Measurements from ENCODE around the gene UBE2E3.

DNA sequence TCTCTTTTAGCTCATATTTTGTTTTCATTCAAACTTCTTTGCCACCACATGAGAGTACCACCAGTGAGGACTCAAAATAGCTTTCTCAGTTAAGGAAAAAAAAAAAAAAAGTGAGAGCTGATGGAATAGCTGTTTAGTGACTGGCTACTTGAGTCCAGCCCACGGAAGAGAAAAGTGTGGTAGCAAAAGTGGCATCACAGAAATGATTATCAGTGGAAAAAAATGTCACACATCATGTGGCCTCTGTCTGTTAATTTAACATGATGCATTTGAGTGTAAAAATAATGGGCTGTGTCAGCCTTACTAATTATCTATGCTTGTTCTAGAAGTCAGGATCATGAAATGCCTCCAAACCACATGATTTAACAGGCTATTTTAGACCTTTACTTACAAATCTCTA is 132.5 kb downstream of the UBE2E3 start:
- TF ChIP-seq, protein P1, sequence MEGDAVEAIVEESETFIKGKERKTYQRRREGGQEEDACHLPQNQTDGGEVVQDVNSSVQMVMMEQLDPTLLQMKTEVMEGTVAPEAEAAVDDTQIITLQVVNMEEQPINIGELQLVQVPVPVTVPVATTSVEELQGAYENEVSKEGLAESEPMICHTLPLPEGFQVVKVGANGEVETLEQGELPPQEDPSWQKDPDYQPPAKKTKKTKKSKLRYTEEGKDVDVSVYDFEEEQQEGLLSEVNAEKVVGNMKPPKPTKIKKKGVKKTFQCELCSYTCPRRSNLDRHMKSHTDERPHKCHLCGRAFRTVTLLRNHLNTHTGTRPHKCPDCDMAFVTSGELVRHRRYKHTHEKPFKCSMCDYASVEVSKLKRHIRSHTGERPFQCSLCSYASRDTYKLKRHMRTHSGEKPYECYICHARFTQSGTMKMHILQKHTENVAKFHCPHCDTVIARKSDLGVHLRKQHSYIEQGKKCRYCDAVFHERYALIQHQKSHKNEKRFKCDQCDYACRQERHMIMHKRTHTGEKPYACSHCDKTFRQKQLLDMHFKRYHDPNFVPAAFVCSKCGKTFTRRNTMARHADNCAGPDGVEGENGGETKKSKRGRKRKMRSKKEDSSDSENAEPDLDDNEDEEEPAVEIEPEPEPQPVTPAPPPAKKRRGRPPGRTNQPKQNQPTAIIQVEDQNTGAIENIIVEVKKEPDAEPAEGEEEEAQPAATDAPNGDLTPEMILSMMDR (IDR thresholded peaks at IDR 0.05), result no peak
- TF ChIP-seq NFE2L1 (CRISPR knock-in tag; IDR thresholded peaks at IDR 0.05) (no peak), GRHL2 (CRISPR knock-in tag; IDR thresholded peaks at IDR 0.05; ENCODE audit: insufficient replicate concordance, severe bottlenecking) (no peak), USF2 (CRISPR knock-in tag; IDR thresholded peaks at IDR 0.05) (no peak)
- TF ChIP-seq, protein P2, sequence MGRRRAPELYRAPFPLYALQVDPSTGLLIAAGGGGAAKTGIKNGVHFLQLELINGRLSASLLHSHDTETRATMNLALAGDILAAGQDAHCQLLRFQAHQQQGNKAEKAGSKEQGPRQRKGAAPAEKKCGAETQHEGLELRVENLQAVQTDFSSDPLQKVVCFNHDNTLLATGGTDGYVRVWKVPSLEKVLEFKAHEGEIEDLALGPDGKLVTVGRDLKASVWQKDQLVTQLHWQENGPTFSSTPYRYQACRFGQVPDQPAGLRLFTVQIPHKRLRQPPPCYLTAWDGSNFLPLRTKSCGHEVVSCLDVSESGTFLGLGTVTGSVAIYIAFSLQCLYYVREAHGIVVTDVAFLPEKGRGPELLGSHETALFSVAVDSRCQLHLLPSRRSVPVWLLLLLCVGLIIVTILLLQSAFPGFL (CRISPR knock-in tag; IDR thresholded peaks at IDR 0.05; ENCODE audit: borderline replicate concordance), result no peak
- TF ChIP-seq, protein P3, sequence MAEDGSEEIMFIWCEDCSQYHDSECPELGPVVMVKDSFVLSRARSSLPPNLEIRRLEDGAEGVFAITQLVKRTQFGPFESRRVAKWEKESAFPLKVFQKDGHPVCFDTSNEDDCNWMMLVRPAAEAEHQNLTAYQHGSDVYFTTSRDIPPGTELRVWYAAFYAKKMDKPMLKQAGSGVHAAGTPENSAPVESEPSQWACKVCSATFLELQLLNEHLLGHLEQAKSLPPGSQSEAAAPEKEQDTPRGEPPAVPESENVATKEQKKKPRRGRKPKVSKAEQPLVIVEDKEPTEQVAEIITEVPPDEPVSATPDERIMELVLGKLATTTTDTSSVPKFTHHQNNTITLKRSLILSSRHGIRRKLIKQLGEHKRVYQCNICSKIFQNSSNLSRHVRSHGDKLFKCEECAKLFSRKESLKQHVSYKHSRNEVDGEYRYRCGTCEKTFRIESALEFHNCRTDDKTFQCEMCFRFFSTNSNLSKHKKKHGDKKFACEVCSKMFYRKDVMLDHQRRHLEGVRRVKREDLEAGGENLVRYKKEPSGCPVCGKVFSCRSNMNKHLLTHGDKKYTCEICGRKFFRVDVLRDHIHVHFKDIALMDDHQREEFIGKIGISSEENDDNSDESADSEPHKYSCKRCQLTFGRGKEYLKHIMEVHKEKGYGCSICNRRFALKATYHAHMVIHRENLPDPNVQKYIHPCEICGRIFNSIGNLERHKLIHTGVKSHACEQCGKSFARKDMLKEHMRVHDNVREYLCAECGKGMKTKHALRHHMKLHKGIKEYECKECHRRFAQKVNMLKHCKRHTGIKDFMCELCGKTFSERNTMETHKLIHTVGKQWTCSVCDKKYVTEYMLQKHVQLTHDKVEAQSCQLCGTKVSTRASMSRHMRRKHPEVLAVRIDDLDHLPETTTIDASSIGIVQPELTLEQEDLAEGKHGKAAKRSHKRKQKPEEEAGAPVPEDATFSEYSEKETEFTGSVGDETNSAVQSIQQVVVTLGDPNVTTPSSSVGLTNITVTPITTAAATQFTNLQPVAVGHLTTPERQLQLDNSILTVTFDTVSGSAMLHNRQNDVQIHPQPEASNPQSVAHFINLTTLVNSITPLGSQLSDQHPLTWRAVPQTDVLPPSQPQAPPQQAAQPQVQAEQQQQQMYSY (CRISPR knock-in tag; IDR thresholded peaks at IDR 0.05), result no peak
- TF ChIP-seq, protein P4, sequence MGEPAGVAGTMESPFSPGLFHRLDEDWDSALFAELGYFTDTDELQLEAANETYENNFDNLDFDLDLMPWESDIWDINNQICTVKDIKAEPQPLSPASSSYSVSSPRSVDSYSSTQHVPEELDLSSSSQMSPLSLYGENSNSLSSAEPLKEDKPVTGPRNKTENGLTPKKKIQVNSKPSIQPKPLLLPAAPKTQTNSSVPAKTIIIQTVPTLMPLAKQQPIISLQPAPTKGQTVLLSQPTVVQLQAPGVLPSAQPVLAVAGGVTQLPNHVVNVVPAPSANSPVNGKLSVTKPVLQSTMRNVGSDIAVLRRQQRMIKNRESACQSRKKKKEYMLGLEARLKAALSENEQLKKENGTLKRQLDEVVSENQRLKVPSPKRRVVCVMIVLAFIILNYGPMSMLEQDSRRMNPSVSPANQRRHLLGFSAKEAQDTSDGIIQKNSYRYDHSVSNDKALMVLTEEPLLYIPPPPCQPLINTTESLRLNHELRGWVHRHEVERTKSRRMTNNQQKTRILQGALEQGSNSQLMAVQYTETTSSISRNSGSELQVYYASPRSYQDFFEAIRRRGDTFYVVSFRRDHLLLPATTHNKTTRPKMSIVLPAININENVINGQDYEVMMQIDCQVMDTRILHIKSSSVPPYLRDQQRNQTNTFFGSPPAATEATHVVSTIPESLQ (CRISPR knock-in tag; IDR thresholded peaks at IDR 0.05), result no peak
- TF ChIP-seq, protein P5, sequence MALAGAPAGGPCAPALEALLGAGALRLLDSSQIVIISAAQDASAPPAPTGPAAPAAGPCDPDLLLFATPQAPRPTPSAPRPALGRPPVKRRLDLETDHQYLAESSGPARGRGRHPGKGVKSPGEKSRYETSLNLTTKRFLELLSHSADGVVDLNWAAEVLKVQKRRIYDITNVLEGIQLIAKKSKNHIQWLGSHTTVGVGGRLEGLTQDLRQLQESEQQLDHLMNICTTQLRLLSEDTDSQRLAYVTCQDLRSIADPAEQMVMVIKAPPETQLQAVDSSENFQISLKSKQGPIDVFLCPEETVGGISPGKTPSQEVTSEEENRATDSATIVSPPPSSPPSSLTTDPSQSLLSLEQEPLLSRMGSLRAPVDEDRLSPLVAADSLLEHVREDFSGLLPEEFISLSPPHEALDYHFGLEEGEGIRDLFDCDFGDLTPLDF (CRISPR knock-in tag; IDR thresholded peaks at IDR 0.05), result no peak
- TF ChIP-seq, protein P6, sequence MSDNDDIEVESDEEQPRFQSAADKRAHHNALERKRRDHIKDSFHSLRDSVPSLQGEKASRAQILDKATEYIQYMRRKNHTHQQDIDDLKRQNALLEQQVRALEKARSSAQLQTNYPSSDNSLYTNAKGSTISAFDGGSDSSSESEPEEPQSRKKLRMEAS (CRISPR knock-in tag; IDR thresholded peaks at IDR 0.05), result no peak
